HepG2 (cell line): ENCODE data around the gene ITIH2. TPM values are rescaled to one million over a fixed set of nuclear protein-coding genes. Genes with fewer than 3 reads are reported as not detected.

Experiments used
- ATAC-seq: fragments of 200-7000 bp; cut with Tn5 transposase; 3 replicates; pipeline ENCODE4 v1.9.1; 2020; ENCODE audit warnings: mild to moderate bottlenecking, moderate library complexity
- BruUV-seq: library from RNA; stranded (reverse); fragments of 400-500 nt; replicated peaks from 2 replicates; lab custom pipeline; 2021; lab: Mats Ljungman, UMichigan
- CTCF ChIA-PET: fragments of 300-600 bp; formaldehyde crosslinking; extraction: SDS; loops from one replicate; lab custom pipeline; 2021; ENCODE audit warnings: low total read pairs, inconsistent platforms, low intra/inter-chr PET ratio; lab: Yijun Ruan, JAX
- POLR2A ChIA-PET: fragments of 350-600 bp; sonication (Branson Sonifier 250); formaldehyde crosslinking; loops from one replicate; lab custom pipeline; 2020; ENCODE audit warnings: antibody characterized with exemption, inconsistent platforms; lab: Yijun Ruan, JAX
- DNase-seq: peaks from one replicate; pipeline ENCODE4 v3.0.0-alpha.2; 2015; ENCODE audit warnings: low spot score
- FAIRE-seq: peaks from 3 replicates; lab custom pipeline; 2011; peaks lifted over from hg19 to GRCh38; lab: Jason Lieb, UNC
- H2AFZ ChIP-seq: one replicate; pipeline ENCODE4 v1.6.1; 2011; ENCODE audit warnings: low read length, inconsistent platforms
- H3K27ac ChIP-seq: fragments of 300-600 bp; 3 replicates; pipeline ENCODE4 v1.8.0; 2011; ENCODE audit warnings: mixed run types, mild to moderate bottlenecking, mixed read lengths, low read length, inconsistent platforms; ENCODE audit not compliant: insufficient read depth; ENCODE audit errors: extremely low read length
- H3K27me3 ChIP-seq, 2 experiments: fragments of 200-600 bp in 1 of 2; 2 replicates in 1 of 2; 3 replicates in 1 of 2; pipeline versions ENCODE4 v1.6.0 to v1.8.0; 2011; ENCODE audit warnings: low read length in 2 of 2, mild to moderate bottlenecking in 2 of 2, moderate library complexity in 2 of 2, inconsistent platforms in 1 of 2; ENCODE audit not compliant: insufficient read depth in 2 of 2, control insufficient read depth in 1 of 2
- H3K36me3 ChIP-seq, 2 experiments: fragments of 200-600 bp in 1 of 2; replicated peaks in 1 of 2; 2 replicates in 1 of 2; 3 replicates in 1 of 2; pipeline versions ENCODE4 v1.5.1 to v1.8.0; 2011; ENCODE audit warnings: low read length in 2 of 2, inconsistent platforms in 1 of 2; ENCODE audit not compliant: insufficient read depth in 2 of 2, control insufficient read depth in 1 of 2
- H3K4me1 ChIP-seq: 2 replicates; pipeline ENCODE4 v1.5.1; 2012; ENCODE audit warnings: low read length, inconsistent platforms; ENCODE audit not compliant: insufficient read depth
- H3K4me2 ChIP-seq: 2 replicates; pipeline ENCODE4 v1.6.0; 2011; ENCODE audit warnings: low read depth, low read length, inconsistent platforms
- H3K4me3 ChIP-seq, 3 experiments: fragments of 200-600 bp in 1 of 3; sonication (generic), shearing (Covaris generic) in 1 of 3; replicated peaks in 1 of 3; 2 replicates each; pipeline ENCODE4 v1.5.1; 2011 to 2016; ENCODE audit warnings: low read length in 3 of 3, inconsistent platforms in 2 of 3, low read depth in 2 of 3, mild to moderate bottlenecking in 2 of 3, control low read depth in 1 of 3, mixed read lengths in 1 of 3; ENCODE audit not compliant: insufficient read depth in 1 of 3
- H3K79me2 ChIP-seq: one replicate; pipeline ENCODE4 v1.6.1; 2011; ENCODE audit warnings: low read length, inconsistent platforms; ENCODE audit not compliant: insufficient read depth
- H3K9ac ChIP-seq: 2 replicates; pipeline ENCODE4 v1.6.0; 2011; ENCODE audit warnings: mild to moderate bottlenecking, low read depth, low read length, inconsistent platforms; ENCODE audit not compliant: insufficient read depth
- H3K9me3 ChIP-seq: 2 replicates; pipeline ENCODE4 v1.5.1; 2012; ENCODE audit warnings: mild to moderate bottlenecking, low read length
- H4K20me1 ChIP-seq: 2 replicates; pipeline ENCODE4 v1.6.0; 2011; ENCODE audit warnings: inconsistent platforms, mild to moderate bottlenecking, low read length, moderate library complexity; ENCODE audit not compliant: insufficient read depth
- GMEB2 ChIP-seq: IDR thresholded peaks from 2 replicates; pipeline ENCODE4 v1.6.1; 2016; ENCODE audit warnings: missing biosample characterization, missing genetic modification reagents, low read depth
- MXI1 ChIP-seq: IDR thresholded peaks from 3 replicates; pipeline ENCODE4 v1.6.1; 2012; ENCODE audit warnings: low read depth, low read length, inconsistent platforms, borderline replicate concordance
- PAX8 ChIP-seq: sonication (generic); formaldehyde crosslinking; IDR thresholded peaks from 2 replicates; pipeline ENCODE4 v1.8.0; 2022; ENCODE audit warnings: mild to moderate bottlenecking, missing genetic modification reagents, borderline replicate concordance
- ZBTB40 ChIP-seq, 2 experiments: fragments of 450-650 bp in 1 of 2; sonication (generic) in 1 of 2; formaldehyde crosslinking in 1 of 2; IDR thresholded peaks; 2 replicates each; pipeline versions ENCODE4 v1.6.1 to v1.8.0; 2016 to 2022; ENCODE audit warnings: antibody characterized with exemption in 1 of 2, mild to moderate bottlenecking in 1 of 2, missing genetic modification reagents in 1 of 2
- ZGPAT ChIP-seq: IDR thresholded peaks from 2 replicates; pipeline ENCODE4 v1.6.1; 2016; ENCODE audit warnings: mild to moderate bottlenecking
- ZNF317 ChIP-seq: sonication (generic); formaldehyde crosslinking; IDR thresholded peaks from 2 replicates; pipeline ENCODE4 v1.5.0; 2020; ENCODE audit warnings: mild to moderate bottlenecking, missing genetic modification reagents
- ZNF674 ChIP-seq: sonication (generic); formaldehyde crosslinking; IDR thresholded peaks from 2 replicates; pipeline ENCODE4 v1.5.0; 2020; ENCODE audit warnings: low read depth, mild to moderate bottlenecking, missing genetic modification reagents
- WGBS: methylation state at CpG from one replicate; pipeline ENCODE4 v1.1.6; 2017; ENCODE audit warnings: low lambda C conversion rate; 5-methylcytosine and 5-hydroxymethylcytosine counted together
- in situ Hi-C: cut with HindIII; loops from 2 replicates; pipeline ENCODE4 v1.10.0; 2017; ENCODE audit warnings: low pct_unique_long_range_greater_than_20kb; ENCODE audit not compliant: extremely low pct_ligation_motif_present
- intact Hi-C: fragments of 100-400 bp; cut with micrococcal nuclease; formaldehyde crosslinking; loops from one replicate; pipeline ENCODE4 v1.10.0; 2022; ENCODE audit not compliant: unreplicated experiment
- polyA plus RNA-seq, 8 experiments: library from polyadenylated mRNA; depleted of rRNA in 3 of 8; stranded (reverse) in 7 of 8; unstranded in 1 of 8; fragments of >200 nt; fragmentation: Illumina TruSeq in 4 of 8; extraction: Trizol in 4 of 8; gene quantifications; 2 replicates each; pipeline versions ENCODE4 v1.2.1 to v1.2.3, GENCODE V29; 2011 to 2016; ENCODE audit warnings: low read depth in 4 of 8, missing spikeins in 1 of 8, mixed read lengths in 1 of 8; ENCODE audit not compliant: insufficient read depth in 1 of 8
- total RNA-seq, 5 experiments: library from RNA; depleted of rRNA; stranded (reverse); fragments of >200 nt; fragmentation: Illumina TruSeq; extraction: Trizol; gene quantifications; 2 replicates each; pipeline ENCODE4 v1.2.3, GENCODE V29; 2016; ENCODE audit warnings: low read depth in 1 of 5
- TF ChIP-seq, protein P1 (sequence below): sonication (generic); formaldehyde crosslinking; IDR thresholded peaks from 2 replicates; pipeline ENCODE4 v1.4.0; 2020; ENCODE audit warnings: missing genetic modification reagents, mild to moderate bottlenecking, borderline replicate concordance
- TF ChIP-seq, protein P2 (sequence below): conservative IDR thresholded peaks from 2 replicates; pipeline ENCODE4 v1.6.1; 2018; ENCODE audit warnings: missing genetic modification reagents

ITIH2 gene
- total and polyA plus RNA-seq, 2 of the 13 experiments (the other 11 are each of a cell fraction or from before 2014, with no cell fraction given): 1,197 to 1,427 TPM

DNA sequence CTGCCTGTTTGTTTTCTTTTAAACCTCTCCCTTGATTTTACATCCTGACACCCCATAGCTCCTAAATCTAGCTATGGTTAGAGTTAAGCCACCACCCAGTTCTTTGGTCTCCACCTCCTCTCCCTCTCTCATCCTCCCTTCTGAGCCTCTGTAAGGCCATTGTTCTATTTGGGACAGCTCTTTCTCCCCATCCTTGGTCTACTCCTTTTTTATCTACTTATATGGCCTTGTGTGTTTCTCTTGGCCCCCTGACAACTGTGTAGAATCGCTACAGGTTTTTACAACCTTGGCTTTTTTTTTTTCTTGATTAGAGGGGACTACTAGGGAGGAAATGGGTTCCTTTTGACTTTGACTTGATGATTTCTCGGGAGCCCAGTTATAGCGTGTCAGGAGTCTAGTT lies 33.0 kb upstream of the ITIH2 start:
- 18% methylated on average over 3 of the region's 3 CpGs for WGBS
- Histone ChIP-seq H3K9ac (no peak overlapping the region), H3K4me3 (no peak overlapping the region), H3K27ac (no peak overlapping the region), H3K79me2 (no peaks in the 10 kb centered on the region), H3K4me1 (peaks cover 12% of the 10 kb centered on the region), H3K36me3 (no peaks in the 10 kb centered on the region), H3K27me3 (peaks cover 0 to 39% of the 10 kb centered on the region in 2 experiments; a peak in 4 of 5 replicates), H2AFZ (no peak overlapping the region), H4K20me1 (no peaks in the 10 kb centered on the region), H3K4me2 (no peak overlapping the region), H3K9me3 (no peaks in the 10 kb centered on the region)
- no peak for ATAC-seq
- intact Hi-C loops: no loop called here
- BruUV-seq: no TSS peak
- no peak for DNase-seq
- ChIA-PET CTCF (no interaction called here), POLR2A (interaction anchor here (1.0 to 1.5 kb wide), 3 partner anchors 17 to 37 kb away, joined by 4 to 5 read pairs (median 5); partner anchors contain the start of gene ITIH2)
- in situ Hi-C loops: no loop called here
- no peak for FAIRE-seq
- TF ChIP-seq, protein P1, sequence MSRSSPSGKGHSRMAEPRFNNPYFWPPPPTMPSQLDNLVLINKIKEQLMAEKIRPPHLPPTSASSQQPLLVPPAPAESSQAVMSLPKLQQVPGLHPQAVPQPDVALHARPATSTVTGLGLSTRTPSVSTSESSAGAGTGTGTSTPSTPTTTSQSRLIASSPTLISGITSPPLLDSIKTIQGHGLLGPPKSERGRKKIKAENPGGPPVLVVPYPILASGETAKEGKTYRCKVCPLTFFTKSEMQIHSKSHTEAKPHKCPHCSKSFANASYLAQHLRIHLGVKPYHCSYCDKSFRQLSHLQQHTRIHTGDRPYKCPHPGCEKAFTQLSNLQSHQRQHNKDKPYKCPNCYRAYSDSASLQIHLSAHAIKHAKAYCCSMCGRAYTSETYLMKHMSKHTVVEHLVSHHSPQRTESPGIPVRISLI (CRISPR knock-in tag): no peak
- TF ChIP-seq GMEB2 (CRISPR knock-in tag) (no peak), MXI1 (no peak), ZBTB40 (IDR thresholded peaks at IDR 0.05) (no peak), ZBTB40 (CRISPR knock-in tag; IDR thresholded peaks at IDR 0.05) (no peak), ZNF317 (no peak), ZGPAT (CRISPR knock-in tag) (no peak), ZNF674 (CRISPR knock-in tag) (no peak), PAX8 (CRISPR knock-in tag) (no peak)
- TF ChIP-seq, protein P2, sequence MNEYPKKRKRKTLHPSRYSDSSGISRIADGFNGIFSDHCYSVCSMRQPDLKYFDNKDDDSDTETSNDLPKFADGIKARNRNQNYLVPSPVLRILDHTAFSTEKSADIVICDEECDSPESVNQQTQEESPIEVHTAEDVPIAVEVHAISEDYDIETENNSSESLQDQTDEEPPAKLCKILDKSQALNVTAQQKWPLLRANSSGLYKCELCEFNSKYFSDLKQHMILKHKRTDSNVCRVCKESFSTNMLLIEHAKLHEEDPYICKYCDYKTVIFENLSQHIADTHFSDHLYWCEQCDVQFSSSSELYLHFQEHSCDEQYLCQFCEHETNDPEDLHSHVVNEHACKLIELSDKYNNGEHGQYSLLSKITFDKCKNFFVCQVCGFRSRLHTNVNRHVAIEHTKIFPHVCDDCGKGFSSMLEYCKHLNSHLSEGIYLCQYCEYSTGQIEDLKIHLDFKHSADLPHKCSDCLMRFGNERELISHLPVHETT (CRISPR knock-in tag): no peak
